Measurements from ENCODE around the gene CNR2.

DNA sequence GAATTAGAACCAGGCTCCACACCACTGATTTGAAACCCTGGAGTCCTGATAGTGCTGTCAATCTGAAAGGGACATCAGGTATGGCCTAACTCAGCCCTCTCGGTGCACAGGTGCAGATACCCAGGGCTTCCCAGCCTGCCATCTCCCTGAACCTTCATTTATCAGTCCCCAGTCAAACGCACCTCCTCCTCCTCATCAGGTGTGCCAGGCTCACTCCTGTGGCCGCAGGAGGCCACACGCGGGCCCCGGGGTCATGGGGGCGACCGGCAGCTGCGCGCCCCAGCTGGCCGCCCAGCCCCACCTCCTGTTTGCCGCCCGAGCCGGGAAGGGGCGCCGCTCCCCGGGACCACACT is 45.6 kb downstream of the CNR2 start:
- TF ChIP-seq, protein P1, sequence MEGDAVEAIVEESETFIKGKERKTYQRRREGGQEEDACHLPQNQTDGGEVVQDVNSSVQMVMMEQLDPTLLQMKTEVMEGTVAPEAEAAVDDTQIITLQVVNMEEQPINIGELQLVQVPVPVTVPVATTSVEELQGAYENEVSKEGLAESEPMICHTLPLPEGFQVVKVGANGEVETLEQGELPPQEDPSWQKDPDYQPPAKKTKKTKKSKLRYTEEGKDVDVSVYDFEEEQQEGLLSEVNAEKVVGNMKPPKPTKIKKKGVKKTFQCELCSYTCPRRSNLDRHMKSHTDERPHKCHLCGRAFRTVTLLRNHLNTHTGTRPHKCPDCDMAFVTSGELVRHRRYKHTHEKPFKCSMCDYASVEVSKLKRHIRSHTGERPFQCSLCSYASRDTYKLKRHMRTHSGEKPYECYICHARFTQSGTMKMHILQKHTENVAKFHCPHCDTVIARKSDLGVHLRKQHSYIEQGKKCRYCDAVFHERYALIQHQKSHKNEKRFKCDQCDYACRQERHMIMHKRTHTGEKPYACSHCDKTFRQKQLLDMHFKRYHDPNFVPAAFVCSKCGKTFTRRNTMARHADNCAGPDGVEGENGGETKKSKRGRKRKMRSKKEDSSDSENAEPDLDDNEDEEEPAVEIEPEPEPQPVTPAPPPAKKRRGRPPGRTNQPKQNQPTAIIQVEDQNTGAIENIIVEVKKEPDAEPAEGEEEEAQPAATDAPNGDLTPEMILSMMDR (IDR thresholded peaks at IDR 0.05): no peak
- no peak for TF ChIP-seq POLR2A (IDR thresholded peaks at IDR 0.05)

All from prostate gland (tissue), 2 donors.